Uterus (tissue), 4 donors: ENCODE measurements around the gene WHAMM. TPM values are rescaled to one million over a fixed set of nuclear protein-coding genes. Genes with fewer than 3 reads are reported as not detected.

Source experiments
- DNase-seq, 2 donors: peaks; one replicate each; pipeline ENCODE4 v3.0.0-alpha.2; 2019 to 2020
- H3K27ac ChIP-seq, 2 donors: fragments of 200-600 bp; sonication (generic); 1 replicate in 1 of 2; 2 replicates in 1 of 2; pipeline ENCODE4 v1.5.1; 2016 to 2018
- H3K27me3 ChIP-seq, 2 donors: fragments of 200-600 bp; sonication (generic); one replicate each; pipeline ENCODE4 v1.5.1; 2018 to 2019; ENCODE audit warnings: control low read depth in 1 of 2
- H3K36me3 ChIP-seq, 2 donors: fragments of 200-600 bp; sonication (generic); one replicate each; pipeline ENCODE4 v1.5.1; 2019; ENCODE audit warnings: control low read depth in 1 of 2
- H3K4me1 ChIP-seq, 2 donors: fragments of 200-600 bp; sonication (generic); one replicate each; pipeline ENCODE4 v1.5.1; 2018 to 2019; ENCODE audit warnings: control low read depth in 1 of 2
- H3K4me3 ChIP-seq, 2 donors: fragments of 200-600 bp; sonication (generic); 1 replicate in 1 of 2; 2 replicates in 1 of 2; pipeline ENCODE4 v1.5.1; 2018 to 2019; ENCODE audit warnings: mild to moderate bottlenecking in 1 of 2
- H3K9me3 ChIP-seq, 2 donors: fragments of 200-600 bp; sonication (generic); one replicate each; pipeline ENCODE4 v1.5.1; 2019; ENCODE audit warnings: control low read depth in 1 of 2
- CTCF ChIP-seq, 4 experiments: fragments of 200-600 bp in 2 of 4; fragments of 450-650 bp in 2 of 4; sonication (generic) in 2 of 4; IDR thresholded peaks; one replicate each; pipeline ENCODE4 v1.5.1; 2016 to 2019; ENCODE audit warnings: antibody characterized with exemption in 4 of 4, mild to moderate bottlenecking in 2 of 4, moderate library complexity in 1 of 4
- POLR2A ChIP-seq, 2 donors: fragments of 450-650 bp; IDR thresholded peaks; one replicate each; pipeline ENCODE4 v1.6.1; 2016; ENCODE audit warnings: antibody characterized with exemption in 2 of 2, mild to moderate bottlenecking in 1 of 2, moderate library complexity in 1 of 2
- intact Hi-C: fragments of 100-400 bp; cut with DNase I; formaldehyde crosslinking; loops from one replicate; pipeline ENCODE4 v1.15.1; 2023; ENCODE audit warnings: low total_unique reads
- total RNA-seq, 4 donors: library from RNA; depleted of rRNA in 3 of 4; stranded (reverse); fragments of >200 nt in 3 of 4; gene quantifications; one replicate each; pipeline versions ENCODE4 v1.1.0 to v1.2.4, GENCODE V29; 2014 to 2023
- donor health status: DM: yes; HTN: yes; CAD: no.

Gene WHAMM
- total RNA-seq, 4 donors from 2014 or later, result 3.5 to 10.8 (median 5.2) TPM

GRCh38 chr15:82823049-82823448, 13.6 kb downstream of the WHAMM start:
- Histone ChIP-seq H3K27ac (no peak overlapping the region), H3K9me3 (no peaks in the 10 kb centered on the region), H3K4me1 (no peaks in the 10 kb centered on the region), H3K27me3 (no peaks in the 10 kb centered on the region), H3K4me3 (no peak overlapping the region), H3K36me3 (no peaks in the 10 kb centered on the region)
- DNase-seq, result no peak
- no peak for TF ChIP-seq CTCF (IDR thresholded peaks at IDR 0.05)
- TF ChIP-seq POLR2A (IDR thresholded peaks at IDR 0.05), result no peak
- intact Hi-C loops, result no loop called here

- H3K27ac ChIP-seq, result no peak overlapping the region
- no peak for DNase-seq
- no peak for TF ChIP-seq CTCF (IDR thresholded peaks at IDR 0.05)
- TF ChIP-seq POLR2A (IDR thresholded peaks at IDR 0.05), result no peak
- no peaks in the 10 kb centered on the region for H3K27me3 ChIP-seq
- no peaks in the 10 kb centered on the region for H3K4me1 ChIP-seq
- no peak overlapping the region for H3K4me3 ChIP-seq
- H3K36me3 ChIP-seq, result no peaks in the 10 kb centered on the region
- intact Hi-C loops, result no loop called here
- H3K9me3 ChIP-seq, result no peaks in the 10 kb centered on the region
Observed at GRCh38 chr15:82828075-82828474, 18.6 kb downstream of the WHAMM start.

- H3K4me3 ChIP-seq, result no peak overlapping the region
- H3K36me3 ChIP-seq, result no peaks in the 10 kb centered on the region
- intact Hi-C loops, result no loop called here
- no peak overlapping the region for H3K27ac ChIP-seq
- no peak for DNase-seq
- no peaks in the 10 kb centered on the region for H3K27me3 ChIP-seq
- no peaks in the 10 kb centered on the region for H3K4me1 ChIP-seq
- H3K9me3 ChIP-seq, result no peaks in the 10 kb centered on the region
- TF ChIP-seq CTCF (IDR thresholded peaks at IDR 0.05) (no peak), POLR2A (IDR thresholded peaks at IDR 0.05) (no peak)
Observed at GRCh38 chr15:82829234-82829633, 19.8 kb downstream of the WHAMM start.

- DNase-seq, result no peak
- Histone ChIP-seq H3K9me3 (no peaks in the 10 kb centered on the region), H3K4me1 (no peaks in the 10 kb centered on the region), H3K4me3 (no peak overlapping the region), H3K36me3 (no peaks in the 10 kb centered on the region), H3K27me3 (no peaks in the 10 kb centered on the region), H3K27ac (no peak overlapping the region)
- intact Hi-C loops, result no loop called here
- TF ChIP-seq CTCF (IDR thresholded peaks at IDR 0.05), result no peak
- no peak for TF ChIP-seq POLR2A (IDR thresholded peaks at IDR 0.05)
Observed at GRCh38 chr15:82830427-82831173, 21.2 kb downstream of the WHAMM start.

GRCh38 chr15:82831894-82832600, 22.6 kb downstream of the WHAMM start:
- Histone ChIP-seq H3K36me3 (no peaks in the 10 kb centered on the region), H3K27ac (no peak overlapping the region), H3K4me3 (no peak overlapping the region), H3K9me3 (no peaks in the 10 kb centered on the region), H3K4me1 (no peaks in the 10 kb centered on the region), H3K27me3 (no peaks in the 10 kb centered on the region)
- intact Hi-C loops, result no loop called here
- DNase-seq, result no peak
- TF ChIP-seq POLR2A (IDR thresholded peaks at IDR 0.05) (no peak), CTCF (IDR thresholded peaks at IDR 0.05) (no peak)
